T47D (cell line): ENCODE data around the gene ETNK2.

Experiments used
- DNase-seq, 2 experiments: peaks; one replicate each; pipeline versions ENCODE4 v3.0.0 to v3.0.0-alpha.2; 2011 to 2012; ENCODE audit warnings: low read depth in 1 of 2, low spot score in 1 of 2
- JUND ChIP-seq: IDR thresholded peaks from 2 replicates; pipeline ENCODE4 v1.6.1; 2012; ENCODE audit warnings: low read depth
- in situ Hi-C: cut with HindIII; loops from 2 replicates; pipeline ENCODE4 v1.10.0; 2016; ENCODE audit warnings: low sequenced_read_pairs, low pct_unique_long_range_greater_than_20kb

The ETNK2 gene, protein sequence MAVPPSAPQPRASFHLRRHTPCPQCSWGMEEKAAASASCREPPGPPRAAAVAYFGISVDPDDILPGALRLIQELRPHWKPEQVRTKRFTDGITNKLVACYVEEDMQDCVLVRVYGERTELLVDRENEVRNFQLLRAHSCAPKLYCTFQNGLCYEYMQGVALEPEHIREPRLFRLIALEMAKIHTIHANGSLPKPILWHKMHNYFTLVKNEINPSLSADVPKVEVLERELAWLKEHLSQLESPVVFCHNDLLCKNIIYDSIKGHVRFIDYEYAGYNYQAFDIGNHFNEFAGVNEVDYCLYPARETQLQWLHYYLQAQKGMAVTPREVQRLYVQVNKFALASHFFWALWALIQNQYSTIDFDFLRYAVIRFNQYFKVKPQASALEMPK

DNA sequence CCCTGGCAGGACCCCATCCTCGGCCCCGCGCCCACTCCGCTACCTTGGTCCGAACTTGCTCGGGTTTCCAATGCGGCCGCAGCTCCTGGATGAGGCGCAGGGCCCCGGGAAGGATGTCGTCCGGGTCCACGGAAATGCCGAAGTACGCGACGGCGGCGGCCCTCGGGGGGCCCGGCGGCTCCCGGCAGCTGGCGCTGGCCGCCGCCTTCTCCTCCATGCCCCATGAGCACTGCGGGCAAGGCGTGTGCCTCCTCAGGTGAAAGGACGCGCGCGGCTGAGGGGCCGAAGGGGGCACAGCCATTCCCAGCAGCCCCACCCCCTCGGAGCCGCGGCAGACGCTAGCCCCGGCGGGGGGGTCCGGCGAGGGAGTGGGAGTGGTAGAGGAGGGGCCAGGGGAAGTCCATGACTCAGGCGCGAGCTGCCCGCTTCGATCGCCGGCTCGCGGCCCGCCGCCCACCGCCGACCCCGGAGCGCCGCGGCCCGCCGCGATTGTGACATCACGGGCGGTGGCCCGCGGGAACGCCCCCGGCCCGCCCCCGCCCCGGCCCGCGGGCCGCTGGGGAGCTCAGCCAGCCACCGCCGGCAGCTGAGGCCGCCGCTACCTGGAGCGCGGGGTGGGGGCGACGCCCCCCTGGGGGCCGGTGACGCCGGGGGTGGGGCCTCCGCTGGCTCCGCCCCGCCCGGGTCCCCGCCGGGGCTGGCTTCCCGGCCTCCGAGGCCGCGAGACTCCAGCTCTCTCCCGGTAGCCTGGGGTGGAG, at the start of gene ETNK2:
TSS of gene ETNK2 (minus strand) at position 493 of the 758 bp plus-strand sequence. CDS start at position 301, 192 bp downstream.
- in situ Hi-C loops = no loop called here
- no peak for TF ChIP-seq JUND
- DNase-seq = peak; percentile 78 to 89

DNA sequence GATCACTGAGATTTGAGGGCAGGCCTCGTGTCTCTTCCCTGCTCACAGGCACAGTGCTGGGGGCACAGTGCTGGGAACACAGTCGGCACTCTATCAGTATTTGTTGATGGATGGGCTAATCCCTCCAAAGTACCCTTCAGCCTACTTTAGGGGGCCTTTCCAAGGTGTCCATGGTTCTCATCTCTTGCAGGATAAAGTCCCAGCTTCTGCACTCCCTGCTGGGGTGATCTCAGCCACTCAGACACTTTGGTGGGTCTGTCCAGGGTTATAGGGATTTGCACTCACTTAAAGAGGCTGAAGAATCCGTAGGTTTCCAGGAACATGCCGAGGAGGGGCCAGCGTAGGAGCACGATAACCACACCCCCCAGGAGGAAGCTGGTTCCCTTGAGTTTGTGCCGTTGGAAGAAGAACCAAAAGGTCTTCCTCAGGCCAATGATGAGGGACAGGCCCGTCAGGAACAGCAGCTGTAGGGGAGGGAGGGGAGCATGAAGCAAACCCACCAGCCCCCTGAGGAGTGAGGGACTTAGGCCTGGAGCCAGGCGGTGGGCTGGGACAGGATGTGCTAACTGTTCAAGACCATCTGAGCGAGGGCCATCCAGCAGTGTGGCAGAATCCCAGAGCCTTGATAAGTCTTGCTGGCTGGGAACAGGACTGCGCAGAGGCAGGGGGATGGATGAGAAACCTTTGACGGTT, 49.6 kb upstream of the ETNK2 start:
- TF ChIP-seq JUND = no peak
- no peak for DNase-seq
- in situ Hi-C loops = no loop called here

DNA sequence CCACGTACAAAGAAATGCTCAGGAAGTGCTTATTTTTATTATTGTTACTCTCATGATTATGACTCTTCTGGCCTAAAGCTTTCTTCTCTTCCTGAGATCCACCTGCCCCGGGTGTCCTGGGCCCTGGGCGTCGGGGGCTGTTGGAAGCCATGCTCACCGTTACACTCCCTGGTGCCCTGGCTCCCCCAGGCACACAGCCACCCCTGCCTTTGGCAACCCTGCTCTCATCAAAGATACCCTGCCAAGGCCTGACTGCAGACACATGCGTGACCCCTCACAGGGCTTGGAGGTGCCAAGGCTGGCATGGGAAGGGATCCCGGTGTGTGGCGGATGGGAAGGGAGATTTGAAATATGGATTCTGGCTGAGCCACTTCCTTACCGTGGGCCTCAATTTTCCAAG, 47.7 kb upstream of the ETNK2 start:
- in situ Hi-C loops = no loop called here
- TF ChIP-seq JUND = no peak
- DNase-seq = no peak

DNA sequence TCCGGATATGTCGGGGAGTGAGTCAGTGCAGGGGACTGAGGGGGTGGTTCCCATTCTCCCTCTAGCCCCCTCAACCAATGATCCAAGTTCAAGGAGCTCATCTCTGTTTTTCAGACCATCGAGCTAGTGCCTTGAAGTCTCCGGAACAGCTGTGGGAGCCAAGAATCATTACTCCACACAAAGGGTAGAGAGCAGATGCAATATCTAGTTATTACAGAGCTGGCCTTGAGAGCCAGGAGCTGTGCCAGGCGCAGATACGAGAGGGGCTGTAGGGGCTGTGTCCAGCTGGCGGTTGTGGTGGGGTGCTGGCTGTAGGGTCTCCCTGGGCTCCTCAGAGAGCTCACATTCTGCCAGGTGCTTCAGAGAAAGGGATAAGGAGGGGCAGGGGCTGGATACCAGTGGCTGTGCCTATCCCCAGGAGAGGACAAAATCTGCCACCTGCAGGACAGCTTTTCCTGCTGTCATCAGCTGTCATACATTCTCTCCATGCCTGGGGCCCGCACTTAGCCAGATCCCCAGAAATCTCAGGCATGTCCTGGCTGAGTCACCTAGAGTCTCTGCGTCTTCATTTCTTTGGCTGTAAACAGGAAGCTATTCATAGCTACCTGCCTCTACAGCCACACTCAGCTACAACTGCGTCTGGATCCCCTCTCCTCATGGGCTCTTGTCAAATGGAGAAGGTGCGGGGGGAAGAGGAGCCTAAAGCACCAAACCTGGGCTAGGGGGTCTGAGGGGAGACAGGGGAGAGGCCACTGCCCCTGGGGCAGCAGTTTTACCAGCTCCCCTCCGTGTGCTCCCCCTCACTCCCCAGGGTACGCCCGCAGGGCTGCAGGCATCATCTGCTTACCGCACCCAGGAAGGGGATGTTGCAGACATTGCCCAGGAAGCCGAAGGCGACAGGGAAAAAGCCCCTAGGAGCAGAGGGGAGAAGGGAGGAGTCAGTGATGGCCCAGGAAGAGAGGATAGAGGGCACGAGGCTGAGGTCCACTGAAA, 46.8 kb upstream of the ETNK2 start:
- DNase-seq = peak; percentile 78 to 87
- in situ Hi-C loops = no loop called here
- TF ChIP-seq JUND = no peak

DNA sequence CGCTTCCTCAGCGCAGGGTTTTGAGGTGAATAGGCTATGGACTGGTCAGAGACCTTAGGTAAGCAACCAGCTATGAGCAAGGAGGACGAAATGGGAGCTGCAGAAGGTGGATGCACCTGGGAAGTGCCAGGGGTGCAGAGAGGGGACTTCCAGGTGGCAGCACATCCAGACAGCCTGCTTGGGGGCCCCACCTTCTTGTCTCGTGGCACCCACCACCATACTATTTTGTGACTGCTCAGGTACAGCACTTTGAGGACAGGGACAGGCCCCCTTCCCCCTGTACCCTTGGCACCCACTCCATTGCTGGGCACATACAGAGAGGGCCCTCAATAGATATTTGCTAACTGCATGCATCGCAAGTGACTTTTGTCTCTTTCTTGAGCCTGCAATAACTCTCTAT, 45.2 kb upstream of the ETNK2 start:
- DNase-seq = no peak
- in situ Hi-C loops = no loop called here
- TF ChIP-seq JUND = no peak

DNA sequence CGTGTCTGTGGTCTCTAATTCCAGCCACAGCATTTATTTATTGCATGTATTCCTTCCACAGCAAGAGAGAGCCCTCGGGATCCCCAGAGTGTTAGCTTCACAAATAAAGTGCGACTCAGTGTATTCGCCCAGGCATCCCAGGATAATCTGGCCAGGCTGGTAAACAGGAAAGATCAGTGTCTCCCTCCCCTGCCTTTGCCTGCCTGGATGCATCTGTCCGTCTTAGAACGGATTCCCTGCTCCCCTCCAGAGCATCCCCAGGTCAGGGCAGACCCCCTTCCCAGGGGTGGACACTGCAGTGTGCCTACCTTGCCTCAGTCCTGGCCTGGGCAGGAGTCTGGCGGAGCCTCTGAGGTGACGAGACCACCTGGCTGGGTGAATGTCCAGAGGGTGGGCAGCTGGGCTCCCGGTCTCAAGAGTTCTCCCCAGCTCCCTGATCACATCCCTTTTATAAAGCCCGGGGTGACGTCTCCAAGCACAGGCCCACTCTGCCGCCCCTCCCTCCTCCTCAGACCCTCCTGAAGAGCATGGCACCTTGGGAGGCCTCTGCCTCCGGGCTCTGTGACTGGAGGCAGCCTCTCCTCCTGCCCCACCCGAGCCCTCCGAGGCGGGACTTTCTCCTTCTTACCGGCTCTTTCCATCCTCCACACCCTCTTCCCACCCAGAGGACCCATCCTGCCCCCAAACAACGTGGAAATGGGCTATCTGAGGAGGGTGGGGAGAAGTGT, 44.4 kb upstream of the ETNK2 start, which contains the start of gene KISS1:
TSS of gene KISS1 (minus strand) at position 424 of the 728 bp plus-strand sequence. CDS start 3,615 bp downstream, outside the sequence.
- TF ChIP-seq JUND = no peak
- peak; percentile 55 to 76 for DNase-seq
- in situ Hi-C loops = no loop called here

DNA sequence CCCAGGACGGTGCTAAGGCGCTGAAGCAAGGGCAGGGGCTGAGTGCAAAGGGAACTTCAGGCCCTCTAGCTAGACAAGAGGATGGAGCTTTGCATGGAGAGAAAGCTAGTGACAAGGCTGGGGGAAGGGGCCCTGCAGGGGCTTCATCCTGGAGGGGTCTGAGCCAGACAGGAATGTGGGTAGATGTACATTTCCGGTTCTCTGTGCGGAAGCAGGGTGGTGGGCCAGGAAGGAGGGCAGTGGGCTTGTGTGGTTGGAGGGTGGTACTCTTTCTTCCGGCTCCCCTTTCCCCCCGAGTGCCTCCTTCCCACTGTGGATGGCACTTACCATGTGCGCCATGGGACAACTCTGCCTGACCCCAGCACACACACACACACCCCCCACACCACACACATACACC, 42.9 kb upstream of the ETNK2 start:
- no peak for TF ChIP-seq JUND
- no peak for DNase-seq
- in situ Hi-C loops = no loop called here

DNA sequence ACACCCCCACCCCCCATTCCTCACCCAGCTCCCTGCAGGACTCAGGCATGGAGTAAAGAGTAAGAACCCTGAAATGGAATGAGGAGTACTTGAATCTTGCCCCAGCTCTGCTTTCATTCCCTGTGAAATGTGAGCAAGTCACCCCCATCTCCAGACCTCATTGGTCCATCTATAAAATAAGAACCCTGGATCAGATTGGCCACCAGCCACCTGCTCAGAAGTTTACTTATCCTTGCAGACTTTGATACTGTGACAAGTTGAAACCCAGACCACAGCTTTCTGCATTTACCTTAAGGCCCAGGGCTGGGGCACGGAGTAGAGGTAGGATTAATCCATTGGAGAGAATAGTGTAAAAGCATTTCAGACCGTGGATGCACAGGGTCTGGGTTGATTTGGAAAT, 42.2 kb upstream of the ETNK2 start:
- peak; percentile 50 to 58 for DNase-seq
- no peak for TF ChIP-seq JUND
- in situ Hi-C loops = no loop called here

DNA sequence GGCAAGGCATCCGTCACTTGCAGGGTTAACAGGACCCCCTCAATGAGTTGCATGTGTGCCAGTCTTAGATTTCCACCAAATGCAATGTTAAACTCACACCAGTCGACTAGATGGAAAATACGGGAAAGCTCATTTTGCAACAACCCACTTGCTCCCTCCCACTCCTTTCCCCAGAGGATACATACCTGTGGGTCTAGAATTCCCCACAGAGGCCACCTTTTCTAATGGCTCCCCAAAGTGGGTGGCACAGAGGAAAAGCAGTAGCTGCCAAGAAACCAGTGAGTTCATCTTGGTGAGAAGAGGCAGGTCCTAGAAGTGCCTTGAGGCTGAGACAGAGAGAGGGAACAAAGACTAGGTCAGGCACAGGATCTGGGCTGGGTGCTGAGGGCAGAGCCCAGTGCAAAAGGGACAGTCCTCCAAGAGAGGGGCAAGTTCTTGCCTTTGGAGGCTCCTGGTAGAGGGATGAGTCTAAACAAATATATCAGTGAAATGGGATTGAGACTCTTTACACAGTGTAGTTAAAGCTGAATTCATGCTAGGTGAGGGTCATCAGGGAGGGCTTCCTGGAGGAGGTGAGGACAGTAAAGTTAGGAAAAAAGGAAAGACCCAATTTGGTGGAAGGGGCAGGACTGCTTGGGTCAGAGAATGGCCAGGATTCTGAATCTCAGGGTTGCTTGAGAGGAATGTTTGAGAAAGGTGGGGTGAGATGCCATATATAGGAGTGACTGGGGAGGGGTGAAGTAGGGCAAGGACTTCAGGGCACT, 40.9 kb upstream of the ETNK2 start:
- no peak for TF ChIP-seq JUND
- no peak for DNase-seq
- in situ Hi-C loops = no loop called here

DNA sequence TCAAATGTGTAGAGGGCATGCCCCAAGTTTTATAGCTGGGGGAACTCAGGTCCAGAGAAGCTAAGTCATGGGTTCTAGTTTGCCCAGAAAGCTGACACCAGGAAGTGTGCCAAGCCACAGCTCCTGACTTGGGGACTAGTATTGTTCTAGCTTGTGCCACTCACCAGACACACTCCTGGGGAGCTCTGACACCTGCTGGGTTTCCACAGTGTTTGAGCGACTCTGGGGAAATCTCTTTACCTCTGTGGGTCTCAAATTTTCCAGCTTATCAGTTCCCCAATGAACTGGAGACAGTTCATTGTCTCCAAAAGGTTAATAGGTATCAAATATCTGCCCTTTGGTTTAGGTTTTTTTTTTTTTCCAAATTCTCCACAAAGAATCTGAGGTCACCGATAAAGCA, 40.2 kb upstream of the ETNK2 start:
- in situ Hi-C loops = no loop called here
- DNase-seq = peak in 1 of 2 experiments; percentile 28
- no peak for TF ChIP-seq JUND
